Measurements from ENCODE around the gene REV3L. TPM values are rescaled to one million over a fixed set of nuclear protein-coding genes. Genes with fewer than 3 reads are reported as not detected.

The REV3L gene
- total RNA-seq, result 132 TPM
- 33.8 TPM for polyA plus RNA-seq

DNA sequence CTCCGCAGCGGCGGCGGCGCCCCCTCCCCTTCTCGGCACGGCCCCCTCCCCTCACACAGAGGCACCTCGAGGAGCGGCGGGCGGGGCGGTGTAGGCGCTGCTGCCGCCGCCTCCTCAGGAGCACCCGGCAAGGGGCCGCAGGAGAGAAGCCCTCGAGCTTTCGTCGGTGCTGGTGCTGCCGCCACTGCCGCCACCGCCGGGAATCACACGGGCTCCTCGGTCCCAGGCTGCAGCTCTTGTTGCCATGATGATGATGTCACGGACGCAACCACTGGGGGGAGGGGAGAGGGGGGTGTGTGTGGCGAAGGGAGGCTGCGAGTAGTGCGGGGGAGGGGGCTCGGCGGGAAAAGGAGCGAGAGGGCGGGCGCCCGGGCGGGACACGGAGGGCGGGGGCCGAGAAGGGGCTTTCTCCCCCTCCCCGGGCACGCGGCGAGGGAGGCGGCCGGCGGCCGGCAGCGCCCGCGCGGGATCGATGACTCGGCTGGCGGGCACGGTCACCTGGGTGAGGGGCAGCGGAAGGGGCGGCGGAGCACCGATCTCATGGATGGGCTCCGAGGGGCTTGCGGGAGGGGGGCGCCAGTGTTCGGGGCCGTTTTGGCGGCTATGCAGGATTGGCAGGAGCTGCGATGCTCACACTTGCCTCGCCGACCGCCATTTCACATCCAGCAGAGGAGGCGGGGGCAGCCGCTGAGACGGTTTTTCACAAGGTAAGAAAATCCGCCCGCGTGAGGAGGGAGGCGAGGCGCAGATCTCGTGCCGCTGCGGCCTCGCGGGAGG is at the start of gene REV3L:
REV3L (minus strand) TSS at position 260 of the 777 bp plus-strand sequence. CDS start 330 bp downstream, outside the sequence.
- peak; percentile 83 for DNase-seq (ENCODE audit: extremely low spot score)
- H3K27ac ChIP-seq (ENCODE audit: low read depth), result peak within 1 kb of the TSS; percentile 98
- no peaks in the 10 kb centered on the region for H3K36me3 ChIP-seq (ENCODE audit: insufficient read depth)
- under 1% methylated on average over 83 of the region's 84 CpGs for WGBS
- peak within 1 kb of the TSS; percentile 99 for H3K4me3 ChIP-seq (ENCODE audit: low read depth, low read length)
- H3K4me1 ChIP-seq (ENCODE audit: insufficient read depth), result no peaks in the 10 kb centered on the region

GRCh38 chr6:111531185-111531584 is 48.2 kb upstream of the REV3L start:
- 94% methylated on average over 5 of the region's 5 CpGs for WGBS
- no peak for DNase-seq (ENCODE audit: extremely low spot score)

DNA sequence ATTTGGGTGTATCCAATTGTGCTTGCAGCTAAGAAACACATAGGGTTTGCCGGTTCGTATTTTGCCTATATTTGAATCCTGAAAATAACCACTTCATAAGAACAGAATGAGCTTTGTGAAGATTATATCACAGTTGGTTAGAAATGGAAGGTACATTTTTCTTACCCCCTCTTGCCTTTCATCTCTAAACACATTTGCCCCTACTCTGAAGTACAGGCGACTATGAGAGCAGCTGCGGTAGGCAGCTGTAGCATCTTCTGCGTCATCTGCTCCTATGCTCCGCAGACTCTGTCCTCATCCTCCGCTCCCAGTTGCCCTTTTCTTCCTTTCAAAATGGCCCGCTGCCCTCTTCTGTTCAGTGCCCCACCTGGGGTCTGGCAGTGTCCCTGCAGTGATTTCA is 47.6 kb upstream of the REV3L start:
- no peak for DNase-seq (ENCODE audit: extremely low spot score)
- Histone ChIP-seq H3K4me1 (ENCODE audit: insufficient read depth) (no peaks in the 10 kb centered on the region), H3K4me3 (ENCODE audit: low read depth, low read length) (no peak overlapping the region), H3K27ac (ENCODE audit: low read depth) (no peak overlapping the region), H3K36me3 (ENCODE audit: insufficient read depth) (no peaks in the 10 kb centered on the region)
- WGBS, result 95% methylated on average over 8 of the region's 8 CpGs

More at GRCh38 chr6:111531185-111531584, 48.2 kb upstream of the REV3L start:
- no peaks in the 10 kb centered on the region for H3K36me3 ChIP-seq (ENCODE audit: insufficient read depth)
- H3K4me1 ChIP-seq (ENCODE audit: insufficient read depth), result no peaks in the 10 kb centered on the region
- H3K27ac ChIP-seq (ENCODE audit: low read depth), result no peak overlapping the region
- H3K4me3 ChIP-seq (ENCODE audit: low read depth, low read length), result no peak overlapping the region

DNA sequence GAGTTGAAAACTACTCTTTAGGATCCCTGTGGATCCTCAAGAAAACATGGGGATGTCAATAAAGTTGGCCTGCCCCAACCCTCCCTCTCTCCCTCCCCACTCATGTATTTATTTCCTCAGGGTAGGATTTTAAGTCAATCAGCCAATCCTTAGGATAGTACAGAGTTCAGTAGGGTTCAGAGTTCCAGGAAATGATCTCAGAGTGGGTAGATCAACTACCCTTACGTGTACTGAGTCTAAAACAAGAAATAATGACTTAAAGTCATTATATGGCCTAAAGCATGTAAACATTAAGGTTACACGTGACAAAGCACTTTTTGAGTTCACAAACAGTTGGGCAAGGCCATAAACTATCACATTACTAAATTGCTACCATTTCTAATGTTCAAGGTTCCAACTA is 47.2 kb upstream of the REV3L start:
- Histone ChIP-seq H3K36me3 (ENCODE audit: insufficient read depth) (no peaks in the 10 kb centered on the region), H3K27ac (ENCODE audit: low read depth) (no peak overlapping the region), H3K4me1 (ENCODE audit: insufficient read depth) (no peaks in the 10 kb centered on the region), H3K4me3 (ENCODE audit: low read depth, low read length) (no peak overlapping the region)
- 88% methylated on average over 2 of the region's 2 CpGs for WGBS
- DNase-seq (ENCODE audit: extremely low spot score), result no peak

GRCh38 chr6:111527367-111527766 is 44.3 kb upstream of the REV3L start:
- no peak for DNase-seq (ENCODE audit: extremely low spot score)
- Histone ChIP-seq H3K36me3 (ENCODE audit: insufficient read depth) (no peaks in the 10 kb centered on the region), H3K4me1 (ENCODE audit: insufficient read depth) (no peaks in the 10 kb centered on the region), H3K4me3 (ENCODE audit: low read depth, low read length) (no peak overlapping the region), H3K27ac (ENCODE audit: low read depth) (no peak overlapping the region)

- no peak for DNase-seq (ENCODE audit: extremely low spot score)
- Histone ChIP-seq H3K36me3 (ENCODE audit: insufficient read depth) (no peaks in the 10 kb centered on the region), H3K4me3 (ENCODE audit: low read depth, low read length) (no peak overlapping the region), H3K4me1 (ENCODE audit: insufficient read depth) (no peaks in the 10 kb centered on the region), H3K27ac (ENCODE audit: low read depth) (no peak overlapping the region)
These were observed 41.7 kb upstream of the REV3L start for GRCh38 chr6:111524735-111525134.

- WGBS, result 84% methylated on average over 4 of the region's 4 CpGs
These were observed 41.2 kb upstream of the REV3L start for GRCh38 chr6:111524252-111524651.

GRCh38 chr6:111523484-111524167 is 40.6 kb upstream of the REV3L start:
- H3K4me3 ChIP-seq (ENCODE audit: low read depth, low read length), result no peak overlapping the region
- no peaks in the 10 kb centered on the region for H3K36me3 ChIP-seq (ENCODE audit: insufficient read depth)
- no peak for DNase-seq (ENCODE audit: extremely low spot score)
- H3K4me1 ChIP-seq (ENCODE audit: insufficient read depth), result no peaks in the 10 kb centered on the region
- 60% methylated on average over 2 of the region's 2 CpGs for WGBS
- no peak overlapping the region for H3K27ac ChIP-seq (ENCODE audit: low read depth)

More at GRCh38 chr6:111524252-111524651, 41.2 kb upstream of the REV3L start:
- no peak for DNase-seq (ENCODE audit: extremely low spot score)
- Histone ChIP-seq H3K27ac (ENCODE audit: low read depth) (no peak overlapping the region), H3K4me1 (ENCODE audit: insufficient read depth) (no peaks in the 10 kb centered on the region), H3K36me3 (ENCODE audit: insufficient read depth) (no peaks in the 10 kb centered on the region), H3K4me3 (ENCODE audit: low read depth, low read length) (no peak overlapping the region)

GRCh38 chr6:111522393-111523020 is 39.5 kb upstream of the REV3L start:
- no peak for DNase-seq (ENCODE audit: extremely low spot score)
- no peaks in the 10 kb centered on the region for H3K4me1 ChIP-seq (ENCODE audit: insufficient read depth)
- no peak overlapping the region for H3K4me3 ChIP-seq (ENCODE audit: low read depth, low read length)
- no peak overlapping the region for H3K27ac ChIP-seq (ENCODE audit: low read depth)
- 87% methylated on average over 4 of the region's 4 CpGs for whole genome bisulfite sequencing
- H3K36me3 ChIP-seq (ENCODE audit: insufficient read depth), result no peaks in the 10 kb centered on the region

DNA sequence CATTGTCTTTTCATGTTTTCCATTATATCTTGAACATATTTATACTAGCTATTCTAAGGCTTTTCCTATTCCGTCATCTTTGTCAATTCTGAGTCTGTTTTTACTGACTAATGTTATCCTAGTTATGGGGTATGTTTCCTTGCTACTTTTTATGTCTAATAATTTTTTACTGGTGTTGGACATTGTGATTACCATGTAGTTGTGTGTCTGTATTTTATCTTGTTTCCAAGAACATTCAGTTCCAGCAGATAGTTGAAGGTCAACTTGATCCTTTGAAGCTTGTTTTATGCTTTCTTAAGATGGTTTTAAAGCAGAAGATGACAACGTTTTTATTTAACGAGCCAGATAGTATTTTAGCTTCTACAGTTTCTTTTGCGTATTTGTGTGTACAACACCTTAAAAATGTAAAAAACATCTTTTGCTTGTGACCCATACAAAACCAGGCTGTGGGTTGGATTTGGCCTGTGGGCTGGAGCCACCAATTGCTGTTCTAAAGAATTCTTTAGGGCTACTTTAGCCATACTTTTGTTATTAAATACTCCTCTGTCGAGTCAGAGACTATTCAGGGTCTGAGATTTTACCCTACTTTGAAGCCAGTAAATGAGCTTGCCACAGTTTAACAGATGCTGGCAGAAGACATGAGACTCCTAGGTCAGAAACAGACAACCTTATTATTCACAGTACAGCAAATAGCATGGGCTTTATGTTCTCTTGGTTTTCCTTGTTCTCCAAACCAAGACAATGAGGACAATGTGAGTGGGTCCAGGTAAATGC is 38.7 kb upstream of the REV3L start:
- WGBS, result 83% methylated on average over 5 of the region's 5 CpGs
- H3K36me3 ChIP-seq (ENCODE audit: insufficient read depth), result no peaks in the 10 kb centered on the region
- H3K27ac ChIP-seq (ENCODE audit: low read depth), result no peak overlapping the region
- no peaks in the 10 kb centered on the region for H3K4me1 ChIP-seq (ENCODE audit: insufficient read depth)
- no peak for DNase-seq (ENCODE audit: extremely low spot score)
- no peak overlapping the region for H3K4me3 ChIP-seq (ENCODE audit: low read depth, low read length)

DNA sequence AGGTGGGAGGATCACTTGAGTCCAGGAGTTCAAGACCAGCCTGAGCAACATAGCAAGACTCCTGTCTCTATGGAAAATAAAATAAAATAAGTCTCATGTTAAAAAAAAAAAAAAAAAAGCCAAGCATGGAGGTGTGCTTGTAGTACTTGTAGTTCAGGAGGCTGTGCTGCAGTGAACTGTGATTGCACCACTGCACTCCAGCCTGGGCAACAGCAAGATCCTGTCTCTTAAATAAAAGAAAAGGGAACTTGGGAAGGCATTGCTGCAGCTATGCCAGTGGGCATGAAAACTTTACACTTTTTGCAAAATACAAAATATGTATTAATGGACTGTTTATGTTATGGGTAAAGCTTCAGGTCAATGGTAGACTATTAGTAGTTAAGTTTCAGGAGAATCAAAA is 37.5 kb upstream of the REV3L start:
- Histone ChIP-seq H3K4me3 (ENCODE audit: low read depth, low read length) (no peak overlapping the region), H3K27ac (ENCODE audit: low read depth) (no peak overlapping the region), H3K36me3 (ENCODE audit: insufficient read depth) (no peaks in the 10 kb centered on the region), H3K4me1 (ENCODE audit: insufficient read depth) (no peaks in the 10 kb centered on the region)
- no peak for DNase-seq (ENCODE audit: extremely low spot score)

DNA sequence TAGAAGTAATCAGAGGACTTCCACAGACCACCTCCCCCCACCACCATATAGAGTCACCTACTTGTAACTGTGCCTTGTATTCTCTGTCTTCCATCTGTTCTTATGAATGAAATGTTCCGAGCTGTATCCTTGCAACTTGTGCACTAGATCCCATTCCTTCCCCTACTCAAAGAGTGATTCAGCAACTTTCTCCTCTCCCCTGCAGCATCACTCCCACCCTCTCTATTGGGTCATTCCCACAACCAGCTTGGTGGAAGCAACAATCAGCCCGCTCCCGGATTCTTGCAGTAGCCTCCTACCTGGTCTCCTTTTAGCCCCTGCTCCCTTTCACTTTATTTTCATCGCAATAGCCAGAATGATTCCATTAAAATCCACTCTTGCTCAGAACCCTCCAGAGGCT is 34.9 kb upstream of the REV3L start:
- WGBS, result 95% methylated on average over 4 of the region's 4 CpGs
- H3K36me3 ChIP-seq (ENCODE audit: insufficient read depth), result no peaks in the 10 kb centered on the region
- no peak overlapping the region for H3K27ac ChIP-seq (ENCODE audit: low read depth)
- H3K4me3 ChIP-seq (ENCODE audit: low read depth, low read length), result no peak overlapping the region
- no peaks in the 10 kb centered on the region for H3K4me1 ChIP-seq (ENCODE audit: insufficient read depth)
- no peak for DNase-seq (ENCODE audit: extremely low spot score)

DNA sequence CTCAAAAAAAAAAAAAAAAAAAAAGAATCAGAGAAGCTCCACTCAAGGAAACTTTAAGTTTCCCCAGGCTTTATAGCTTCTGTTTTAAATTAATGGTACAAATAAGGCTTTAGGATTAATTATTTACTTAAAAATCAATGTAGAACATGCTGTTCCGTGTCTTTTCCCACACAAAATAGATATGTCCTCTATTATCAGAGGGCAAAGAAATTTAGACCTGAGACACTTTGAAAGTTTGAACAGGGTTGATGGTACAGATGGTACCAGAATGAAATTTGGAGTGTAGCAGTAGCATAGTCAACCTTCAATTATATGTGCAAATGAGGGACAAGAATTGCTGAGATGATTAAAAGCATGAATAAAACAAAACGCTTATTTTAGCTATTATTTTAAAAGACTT is 32.2 kb upstream of the REV3L start:
- 95% methylated on average over 2 of the region's 2 CpGs for WGBS
- no peak overlapping the region for H3K27ac ChIP-seq (ENCODE audit: low read depth)
- no peak overlapping the region for H3K4me3 ChIP-seq (ENCODE audit: low read depth, low read length)
- no peak for DNase-seq (ENCODE audit: extremely low spot score)
- H3K36me3 ChIP-seq (ENCODE audit: insufficient read depth), result no peaks in the 10 kb centered on the region
- no peaks in the 10 kb centered on the region for H3K4me1 ChIP-seq (ENCODE audit: insufficient read depth)

All from urinary bladder (tissue), 4 donors.